ENCODE data around the gene SLC6A13. TPM values are rescaled to one million over a fixed set of nuclear protein-coding genes. Genes with fewer than 3 reads are reported as not detected.

Gene SLC6A13
- total and polyA plus RNA-seq, 3 donors from 2014 or later, result 3.5 to 12.5 (median 4.7) TPM

DNA sequence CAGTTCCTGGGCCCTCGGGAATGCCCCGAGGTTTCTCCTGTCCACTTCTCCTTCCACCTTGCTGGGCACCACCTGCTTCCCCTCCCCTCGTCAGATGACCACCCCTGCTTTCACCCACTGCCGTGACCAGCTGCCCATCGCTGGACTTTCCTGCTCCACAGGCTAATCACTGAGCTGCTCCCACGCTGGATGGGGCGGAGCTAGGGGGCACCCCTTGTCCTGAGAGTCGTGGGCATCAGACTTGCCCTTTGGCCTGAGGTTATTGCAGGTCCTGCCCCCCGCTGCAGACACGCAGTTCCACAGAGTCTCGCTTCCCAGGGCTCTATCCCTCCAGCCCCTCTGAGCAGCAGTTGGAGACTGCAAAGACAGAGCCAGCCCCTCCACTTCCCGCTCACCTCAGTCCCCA lies 49.1 kb downstream of the SLC6A13 start:
- no peaks in the 10 kb centered on the region for H3K27me3 ChIP-seq

DNA sequence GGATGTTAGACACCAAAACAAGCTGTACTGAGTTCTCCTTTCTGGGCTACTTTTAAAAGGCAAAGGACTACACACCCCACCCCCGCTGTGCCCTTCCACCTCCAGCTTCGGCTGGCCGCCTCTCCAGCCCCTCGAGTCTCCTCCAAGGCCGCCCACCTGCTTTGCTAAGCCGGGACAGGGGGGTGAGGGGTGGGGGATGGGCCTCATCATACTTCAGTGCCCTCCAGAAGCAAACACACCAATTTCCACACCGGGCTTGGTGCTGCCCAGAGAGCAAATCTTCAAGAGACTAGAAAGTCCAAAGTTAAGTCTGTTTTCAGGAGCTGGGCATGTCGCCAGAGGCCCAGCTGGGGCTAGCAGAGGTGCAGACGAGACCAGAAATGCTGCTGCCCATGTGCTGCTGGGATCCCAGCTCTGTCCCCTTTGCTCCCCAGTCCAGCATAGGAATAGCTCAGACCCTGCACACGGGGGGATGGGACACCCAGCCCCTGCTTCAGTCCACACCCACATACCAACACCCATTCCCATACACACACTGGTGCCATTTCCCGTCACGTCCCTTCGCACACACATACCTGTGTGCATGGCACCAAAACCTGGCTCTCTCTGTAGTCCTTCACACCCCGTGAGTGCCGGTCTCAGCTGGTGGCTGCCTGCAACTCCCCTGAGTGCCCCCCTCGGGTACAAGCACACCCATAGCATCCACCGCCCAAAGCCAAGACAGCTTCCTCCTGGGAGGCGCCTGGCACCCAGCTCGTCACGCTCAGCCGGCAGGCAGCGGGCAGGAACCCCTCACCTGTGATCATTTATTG lies 49.7 kb downstream of the SLC6A13 start:
- H3K27ac ChIP-seq, result no peak overlapping the region
- 55 to 59% methylated on average over 16 to 22 of the region's 22 CpGs for WGBS, 2 donors
- no peaks in the 10 kb centered on the region for H3K4me1 ChIP-seq
- H3K27me3 ChIP-seq, result no peaks in the 10 kb centered on the region
- DNase-seq, result peak; percentile 59
- TF ChIP-seq, protein P1, sequence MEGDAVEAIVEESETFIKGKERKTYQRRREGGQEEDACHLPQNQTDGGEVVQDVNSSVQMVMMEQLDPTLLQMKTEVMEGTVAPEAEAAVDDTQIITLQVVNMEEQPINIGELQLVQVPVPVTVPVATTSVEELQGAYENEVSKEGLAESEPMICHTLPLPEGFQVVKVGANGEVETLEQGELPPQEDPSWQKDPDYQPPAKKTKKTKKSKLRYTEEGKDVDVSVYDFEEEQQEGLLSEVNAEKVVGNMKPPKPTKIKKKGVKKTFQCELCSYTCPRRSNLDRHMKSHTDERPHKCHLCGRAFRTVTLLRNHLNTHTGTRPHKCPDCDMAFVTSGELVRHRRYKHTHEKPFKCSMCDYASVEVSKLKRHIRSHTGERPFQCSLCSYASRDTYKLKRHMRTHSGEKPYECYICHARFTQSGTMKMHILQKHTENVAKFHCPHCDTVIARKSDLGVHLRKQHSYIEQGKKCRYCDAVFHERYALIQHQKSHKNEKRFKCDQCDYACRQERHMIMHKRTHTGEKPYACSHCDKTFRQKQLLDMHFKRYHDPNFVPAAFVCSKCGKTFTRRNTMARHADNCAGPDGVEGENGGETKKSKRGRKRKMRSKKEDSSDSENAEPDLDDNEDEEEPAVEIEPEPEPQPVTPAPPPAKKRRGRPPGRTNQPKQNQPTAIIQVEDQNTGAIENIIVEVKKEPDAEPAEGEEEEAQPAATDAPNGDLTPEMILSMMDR (IDR thresholded peaks at IDR 0.05), result no peak
- no peak for TF ChIP-seq POLR2A (IDR thresholded peaks at IDR 0.05)
- intact Hi-C loops (cut with DNase I; ENCODE audit: low total_unique reads), result no loop called here
- H3K9me3 ChIP-seq, result no peaks in the 10 kb centered on the region
- no peak overlapping the region for H3K4me3 ChIP-seq
- H3K36me3 ChIP-seq (ENCODE audit: low read depth, missing control alignments), result no peaks in the 10 kb centered on the region

More for the DNA sequence above, 49.1 kb downstream of the SLC6A13 start:
- TF ChIP-seq, protein P1 (IDR thresholded peaks at IDR 0.05), result no peak
- TF ChIP-seq POLR2A (IDR thresholded peaks at IDR 0.05), result no peak
- Histone ChIP-seq H3K36me3 (ENCODE audit: low read depth, missing control alignments) (no peaks in the 10 kb centered on the region), H3K4me1 (no peaks in the 10 kb centered on the region), H3K4me3 (no peak overlapping the region), H3K9me3 (no peaks in the 10 kb centered on the region), H3K27ac (no peak overlapping the region)
- 49 to 50% methylated on average over 12 of the region's 12 CpGs for WGBS, 2 donors
- intact Hi-C loops (cut with DNase I; ENCODE audit: low total_unique reads), result no loop called here
- no peak for DNase-seq

DNA sequence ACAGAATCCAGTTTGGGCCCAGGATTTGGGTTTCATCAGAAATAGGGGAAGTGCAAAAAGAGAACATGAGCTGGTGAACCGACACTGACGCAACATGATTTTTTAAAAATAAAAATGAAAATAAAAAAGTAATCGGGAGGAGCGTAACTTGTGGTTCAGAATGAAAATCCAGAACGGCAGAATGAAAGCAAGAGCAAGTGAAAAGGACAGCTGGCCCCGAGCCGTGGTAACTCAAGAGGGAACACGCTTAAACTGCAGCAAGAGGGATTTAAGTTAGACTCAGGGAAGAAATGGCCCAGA lies 50.3 kb downstream of the SLC6A13 start:
- WGBS, 2 donors, result 73 to 74% methylated on average over 8 of the region's 8 CpGs
- TF ChIP-seq, protein P1 (IDR thresholded peaks at IDR 0.05), result no peak
- no peak for TF ChIP-seq POLR2A (IDR thresholded peaks at IDR 0.05)
- Histone ChIP-seq H3K9me3 (no peaks in the 10 kb centered on the region), H3K36me3 (ENCODE audit: low read depth, missing control alignments) (no peaks in the 10 kb centered on the region), H3K4me3 (no peak overlapping the region), H3K27ac (no peak overlapping the region), H3K27me3 (no peaks in the 10 kb centered on the region), H3K4me1 (no peaks in the 10 kb centered on the region)
- intact Hi-C loops (cut with DNase I; ENCODE audit: low total_unique reads), result no loop called here
- DNase-seq, result no peak

DNA sequence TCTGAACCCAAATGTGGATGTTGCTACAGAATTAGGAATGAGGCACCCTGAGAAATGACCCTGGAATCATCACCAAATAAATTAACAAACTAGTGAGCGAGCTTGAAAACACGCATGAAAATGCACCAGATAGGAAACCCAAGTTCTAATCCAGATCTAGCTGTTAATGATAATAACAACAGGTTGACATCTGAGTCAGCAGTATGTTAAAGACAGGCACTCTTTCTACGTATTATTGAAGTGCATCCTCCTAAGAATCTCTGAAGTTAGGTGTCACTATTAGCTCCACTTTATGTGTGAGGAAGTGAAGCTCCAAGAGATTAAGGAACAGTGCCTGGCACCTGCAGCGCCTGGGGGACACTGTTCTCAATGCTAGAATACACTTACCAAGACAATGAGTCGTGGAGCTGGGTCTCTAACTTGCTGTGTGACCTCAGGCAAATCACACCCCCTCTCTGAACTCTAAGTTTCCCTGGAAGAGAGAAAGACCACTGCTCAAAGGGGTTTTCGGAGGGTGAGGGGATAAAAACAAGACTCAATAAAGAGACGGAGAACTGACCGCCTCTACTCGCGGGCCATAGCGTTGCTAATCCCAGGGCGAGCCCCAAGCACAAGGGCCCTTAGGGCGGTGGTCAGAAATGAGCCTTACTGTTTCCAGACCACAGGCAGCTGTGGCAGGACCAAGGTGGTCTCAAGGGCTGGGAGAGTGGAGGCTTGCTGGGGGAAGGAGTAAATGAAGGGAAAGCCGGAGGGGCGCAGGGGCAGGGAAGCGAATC lies 50.8 kb downstream of the SLC6A13 start:
- 89 to 91% methylated on average over 16 of the region's 16 CpGs for WGBS, 2 donors
- no peak for DNase-seq
- Histone ChIP-seq H3K4me3 (no peak overlapping the region), H3K4me1 (no peaks in the 10 kb centered on the region), H3K36me3 (ENCODE audit: low read depth, missing control alignments) (no peaks in the 10 kb centered on the region), H3K27me3 (no peaks in the 10 kb centered on the region), H3K9me3 (no peaks in the 10 kb centered on the region), H3K27ac (no peak overlapping the region)
- intact Hi-C loops (cut with DNase I; ENCODE audit: low total_unique reads), result no loop called here
- TF ChIP-seq, protein P1 (IDR thresholded peaks at IDR 0.05), result no peak
- no peak for TF ChIP-seq POLR2A (IDR thresholded peaks at IDR 0.05)
